Measurements from ENCODE around the gene OR4D5.

DNA sequence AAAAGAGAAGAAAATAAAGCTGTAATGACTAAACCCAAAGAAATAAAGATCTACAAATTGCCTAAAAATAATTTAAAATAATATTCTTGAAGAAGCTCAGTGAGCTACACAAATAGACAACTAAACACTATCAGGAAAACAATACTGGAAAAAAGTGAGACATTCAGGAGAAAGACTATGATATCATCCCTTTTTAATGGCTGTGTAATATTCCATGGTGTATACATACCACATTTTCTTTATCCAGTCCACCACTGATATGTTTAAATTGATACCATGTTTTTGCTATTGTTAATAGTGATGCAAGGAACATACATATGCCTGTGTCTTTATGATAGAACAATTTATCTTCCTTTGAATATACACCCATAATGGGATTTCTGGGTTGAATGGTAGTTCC is 17.3 kb downstream of the OR4D5 start:
- TF ChIP-seq, protein P1, sequence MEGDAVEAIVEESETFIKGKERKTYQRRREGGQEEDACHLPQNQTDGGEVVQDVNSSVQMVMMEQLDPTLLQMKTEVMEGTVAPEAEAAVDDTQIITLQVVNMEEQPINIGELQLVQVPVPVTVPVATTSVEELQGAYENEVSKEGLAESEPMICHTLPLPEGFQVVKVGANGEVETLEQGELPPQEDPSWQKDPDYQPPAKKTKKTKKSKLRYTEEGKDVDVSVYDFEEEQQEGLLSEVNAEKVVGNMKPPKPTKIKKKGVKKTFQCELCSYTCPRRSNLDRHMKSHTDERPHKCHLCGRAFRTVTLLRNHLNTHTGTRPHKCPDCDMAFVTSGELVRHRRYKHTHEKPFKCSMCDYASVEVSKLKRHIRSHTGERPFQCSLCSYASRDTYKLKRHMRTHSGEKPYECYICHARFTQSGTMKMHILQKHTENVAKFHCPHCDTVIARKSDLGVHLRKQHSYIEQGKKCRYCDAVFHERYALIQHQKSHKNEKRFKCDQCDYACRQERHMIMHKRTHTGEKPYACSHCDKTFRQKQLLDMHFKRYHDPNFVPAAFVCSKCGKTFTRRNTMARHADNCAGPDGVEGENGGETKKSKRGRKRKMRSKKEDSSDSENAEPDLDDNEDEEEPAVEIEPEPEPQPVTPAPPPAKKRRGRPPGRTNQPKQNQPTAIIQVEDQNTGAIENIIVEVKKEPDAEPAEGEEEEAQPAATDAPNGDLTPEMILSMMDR (IDR thresholded peaks at IDR 0.05; ENCODE audit: insufficient read depth, low read length, poor library complexity, severe bottlenecking) = no peak
- no peak for TF ChIP-seq EZH2phosphoT487 (conservative IDR thresholded peaks at IDR 0.05; ENCODE audit: low read length)

Data from SU-DHL-6 (cell line).